NCI-H1092 treated with DMSO at 0.1 percent for 48 hours (cell line): Measurements from ENCODE around the gene GPR158.
"Not testable (repeated sequence)": the region's sequence is repeated elsewhere in the genome, so short reads cannot be mapped to it uniquely, and the experiment has no call there.

Experiments
- DNase-seq: peaks from one replicate; lab custom pipeline; 2025; lab: John Stamatoyannopoulos, UW

GPR158 gene

GRCh38 chr10:25296324-25296723 lies 121.5 kb downstream of the GPR158 start:
- DNase-seq = no peak

GRCh38 chr10:25297466-25297865 lies 122.7 kb downstream of the GPR158 start:
- no peak for DNase-seq

- no peak for DNase-seq
These were observed 125.3 kb downstream of the GPR158 start for GRCh38 chr10:25300073-25300472.

- no peak for DNase-seq
These were observed 129.8 kb downstream of the GPR158 start for GRCh38 chr10:25304606-25305005.

GRCh38 chr10:25306386-25306785 lies 131.6 kb downstream of the GPR158 start:
- DNase-seq = no peak

- no peak for DNase-seq
These were observed 133.5 kb downstream of the GPR158 start for GRCh38 chr10:25308278-25308677.

GRCh38 chr10:25317596-25318211 lies 142.9 kb downstream of the GPR158 start:
- not testable (repeated sequence) for DNase-seq

GRCh38 chr10:25327273-25327672 lies 152.5 kb downstream of the GPR158 start:
- no peak for DNase-seq

- no peak for DNase-seq
These were observed 153.6 kb downstream of the GPR158 start for GRCh38 chr10:25328361-25328760.

- not testable (repeated sequence) for DNase-seq
These were observed 154.8 kb downstream of the GPR158 start for GRCh38 chr10:25329587-25329986.

- no peak for DNase-seq
These were observed 159.6 kb downstream of the GPR158 start for GRCh38 chr10:25334445-25334844.

- DNase-seq = no peak
These were observed 161.5 kb downstream of the GPR158 start for GRCh38 chr10:25336330-25336729.

GRCh38 chr10:25338271-25338670 lies 163.5 kb downstream of the GPR158 start:
- DNase-seq = no peak

GRCh38 chr10:25339966-25340365 lies 165.2 kb downstream of the GPR158 start:
- DNase-seq = no peak

- DNase-seq = no peak
These were observed 174.7 kb downstream of the GPR158 start for GRCh38 chr10:25349520-25349919.

GRCh38 chr10:25356609-25357008 lies 181.8 kb downstream of the GPR158 start:
- DNase-seq = no peak

GRCh38 chr10:25357269-25357668 lies 182.5 kb downstream of the GPR158 start:
- DNase-seq = no peak

GRCh38 chr10:25382029-25382810 lies 207.4 kb downstream of the GPR158 start:
- DNase-seq = no peak

- not testable (repeated sequence) for DNase-seq
These were observed 208.1 kb downstream of the GPR158 start for GRCh38 chr10:25382901-25383300.

GRCh38 chr10:25383686-25384085 lies 208.9 kb downstream of the GPR158 start:
- no peak for DNase-seq

GRCh38 chr10:25384618-25385017 lies 209.8 kb downstream of the GPR158 start:
- DNase-seq = no peak

GRCh38 chr10:25388188-25388861 lies 213.5 kb downstream of the GPR158 start:
- DNase-seq = no peak

- no peak for DNase-seq
These were observed 214.0 kb downstream of the GPR158 start for GRCh38 chr10:25388862-25389206.
